ENCODE data around the gene SDR42E1. TPM values are rescaled to one million over a fixed set of nuclear protein-coding genes. Genes with fewer than 3 reads are reported as not detected.
A peak's percentile ranks its signal among the peaks of the same experiment; 100 is the strongest.

Gene SDR42E1
- total RNA-seq, 1 experiment from 2014 or later: 17.4 TPM

GRCh38 chr16:82042144-82042543, 30.9 kb upstream of the SDR42E1 start:
- H4K20me1 ChIP-seq (ENCODE audit: insufficient read depth): no peaks in the 10 kb centered on the region
- no peak overlapping the region; the same call in 1 of the 2 replicates for H3K4me2 ChIP-seq (ENCODE audit: low read length)
- no TSS peak for BruUV-seq (replicated peaks)
- H3K9ac ChIP-seq (ENCODE audit: low read length): no peak overlapping the region
- no peaks in the 10 kb centered on the region for H3K79me2 ChIP-seq (ENCODE audit: insufficient read depth, low read length)
- no peaks in the 10 kb centered on the region for H3K9me2 ChIP-seq (ENCODE audit: insufficient read depth)
- no peak for TF ChIP-seq CEBPB (IDR thresholded peaks at IDR 0.05; ENCODE audit: low read depth)
- TF ChIP-seq FOSL1 (IDR thresholded peaks at IDR 0.05; ENCODE audit: low read depth): no peak
- no peak for TF ChIP-seq CTCF (IDR thresholded peaks at IDR 0.05 in 2 of 3, conservative IDR thresholded peaks at IDR 0.05 in 1 of 3; ENCODE audit: borderline replicate concordance in 1 of 3, insufficient read depth in 1 of 3, low read depth in 2 of 3, low read length in 2 of 3)
- TF ChIP-seq POLR2AphosphoS5 (IDR thresholded peaks at IDR 0.05; ENCODE audit: low read depth, low read length): no peak
- TF ChIP-seq EGR1 (IDR thresholded peaks at IDR 0.05; ENCODE audit: low read depth): no peak
- TF ChIP-seq CBX3 (IDR thresholded peaks at IDR 0.05; ENCODE audit: low read depth): no peak
- TF ChIP-seq SP1 (IDR thresholded peaks at IDR 0.05; ENCODE audit: low read depth): no peak
- no peak for TF ChIP-seq ZBTB33 (IDR thresholded peaks at IDR 0.05; ENCODE audit: extremely low read depth, insufficient replicate concordance, low read length)
- no peak for TF ChIP-seq POLR2A (IDR thresholded peaks at IDR 0.05; ENCODE audit: borderline replicate concordance, extremely low read depth, insufficient read depth, insufficient read length)
- TF ChIP-seq ZFX (IDR thresholded peaks at IDR 0.05): no peak
- TF ChIP-seq EZH2phosphoT487 (IDR thresholded peaks at IDR 0.05; ENCODE audit: borderline replicate concordance): no peak
- no peak for TF ChIP-seq ZNF274 (IDR thresholded peaks at IDR 0.05; ENCODE audit: low read depth, low read length)
- no peak for TF ChIP-seq ELF1 (IDR thresholded peaks at IDR 0.05; ENCODE audit: borderline replicate concordance, low read depth)
- no peak for TF ChIP-seq ATF3 (IDR thresholded peaks at IDR 0.05)
- TF ChIP-seq YY1 (IDR thresholded peaks at IDR 0.05; ENCODE audit: extremely low read depth, insufficient replicate concordance, low read depth, low read length): no peak
- H3K4me1 ChIP-seq (ENCODE audit: control insufficient read depth in 1 of 2, insufficient read depth in 2 of 2, low read length in 2 of 2): peaks cover 0 to 5% of the 10 kb centered on the region in 2 experiments; a peak in 1 of 4 replicates
- DNase-seq (ENCODE audit: low read depth, low spot score) (no peak), ATAC-seq (peak; percentile 52)
- no peak overlapping the region for H2AFZ ChIP-seq (ENCODE audit: low read depth, low read length, poor library complexity, severe bottlenecking)
- H3K9me3 ChIP-seq (ENCODE audit: control insufficient read depth in 1 of 2, insufficient read depth in 1 of 2, low read depth in 1 of 2, low read length in 2 of 2): no peaks in the 10 kb centered on the region
- no peaks in the 10 kb centered on the region for H3K36me3 ChIP-seq (ENCODE audit: control insufficient read depth in 1 of 2, insufficient read depth in 2 of 2, low read length in 2 of 2)
- CTCF ChIA-PET: no interaction called here
- POLR2A ChIA-PET: no interaction called here
- H3K4me3 ChIP-seq (replicated peaks in 1 of 2; ENCODE audit: low read depth in 1 of 2, low read length in 2 of 2): no peak overlapping the region
- no peak overlapping the region for H3K27ac ChIP-seq (ENCODE audit: low read depth, low read length)
- peaks cover 48% of the 10 kb centered on the region for H3K27me3 ChIP-seq (ENCODE audit: insufficient read depth, low read length)
- intact Hi-C loops (cut with micrococcal nuclease): no loop called here
- RAD21 ChIA-PET (ENCODE audit: low non-redundant PET in 1 of 2, low total read pairs in 2 of 2, uncharacterized antibody in 2 of 2, unreplicated experiment in 2 of 2): no interaction called here
